GM12864 (cell line): Measurements from ENCODE around the gene ZYG11A.
"Not testable (repeated sequence)": the region's sequence is repeated elsewhere in the genome, so short reads cannot be mapped to it uniquely, and the experiment has no call there.

Source experiments
- DNase-seq: peaks from one replicate; pipeline ENCODE4 v3.0.0-alpha.2; 2011; ENCODE audit warnings: low read depth
- H3K4me3 ChIP-seq: 2 replicates; pipeline ENCODE4 v1.5.1; 2011; ENCODE audit warnings: mild to moderate bottlenecking, low read depth, low read length, control low read depth
- TF ChIP-seq, protein P1 (sequence below): IDR thresholded peaks from 2 replicates; pipeline ENCODE4 v1.5.1; 2011; ENCODE audit warnings: low read depth, mild to moderate bottlenecking, moderate library complexity, low read length, control low read depth, inconsistent platforms; ENCODE audit errors: missing control alignments

Gene ZYG11A

DNA sequence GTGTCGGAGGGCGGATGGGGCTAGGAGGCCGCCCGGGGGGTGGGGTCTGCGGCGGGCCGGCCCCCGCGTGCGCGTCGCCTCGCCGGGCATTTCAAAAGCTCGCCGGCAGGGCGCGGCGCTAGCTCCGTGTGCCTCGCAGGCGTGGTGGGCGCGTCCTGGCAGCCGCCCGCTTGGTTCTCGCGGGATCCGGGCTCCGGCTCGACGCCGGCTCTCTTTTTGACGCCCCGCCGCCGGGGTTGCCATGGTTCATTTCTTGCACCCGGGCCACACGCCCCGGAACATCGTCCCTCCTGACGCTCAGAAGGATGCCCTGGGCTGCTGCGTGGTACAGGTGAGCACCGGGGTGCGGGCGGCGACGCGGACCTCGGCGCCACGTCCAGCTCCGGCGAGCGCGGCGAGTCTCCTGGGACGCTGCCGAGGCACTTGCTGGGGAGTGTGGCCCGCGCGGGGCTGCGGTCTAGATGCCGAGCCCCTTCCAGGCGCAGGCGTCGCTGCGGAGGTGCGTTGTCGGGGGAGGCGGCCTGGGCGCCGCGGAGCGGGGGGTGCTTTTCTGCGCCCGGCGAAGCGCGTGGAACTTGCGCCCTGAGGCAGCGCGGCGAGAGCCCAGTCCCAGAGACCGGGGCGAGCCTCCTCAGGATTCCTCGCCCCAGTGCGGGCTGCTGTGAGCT lies at the start of gene ZYG11A:
TSS of gene ZYG11A (plus strand) at position 118 of the 668 bp plus-strand sequence. CDS start at position 242, 124 bp downstream.
- TF ChIP-seq, protein P1, sequence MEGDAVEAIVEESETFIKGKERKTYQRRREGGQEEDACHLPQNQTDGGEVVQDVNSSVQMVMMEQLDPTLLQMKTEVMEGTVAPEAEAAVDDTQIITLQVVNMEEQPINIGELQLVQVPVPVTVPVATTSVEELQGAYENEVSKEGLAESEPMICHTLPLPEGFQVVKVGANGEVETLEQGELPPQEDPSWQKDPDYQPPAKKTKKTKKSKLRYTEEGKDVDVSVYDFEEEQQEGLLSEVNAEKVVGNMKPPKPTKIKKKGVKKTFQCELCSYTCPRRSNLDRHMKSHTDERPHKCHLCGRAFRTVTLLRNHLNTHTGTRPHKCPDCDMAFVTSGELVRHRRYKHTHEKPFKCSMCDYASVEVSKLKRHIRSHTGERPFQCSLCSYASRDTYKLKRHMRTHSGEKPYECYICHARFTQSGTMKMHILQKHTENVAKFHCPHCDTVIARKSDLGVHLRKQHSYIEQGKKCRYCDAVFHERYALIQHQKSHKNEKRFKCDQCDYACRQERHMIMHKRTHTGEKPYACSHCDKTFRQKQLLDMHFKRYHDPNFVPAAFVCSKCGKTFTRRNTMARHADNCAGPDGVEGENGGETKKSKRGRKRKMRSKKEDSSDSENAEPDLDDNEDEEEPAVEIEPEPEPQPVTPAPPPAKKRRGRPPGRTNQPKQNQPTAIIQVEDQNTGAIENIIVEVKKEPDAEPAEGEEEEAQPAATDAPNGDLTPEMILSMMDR, result peak; percentile 43
- peak within 1 kb of the TSS; percentile 88 for H3K4me3 ChIP-seq
- peak; percentile 77 for DNase-seq

DNA sequence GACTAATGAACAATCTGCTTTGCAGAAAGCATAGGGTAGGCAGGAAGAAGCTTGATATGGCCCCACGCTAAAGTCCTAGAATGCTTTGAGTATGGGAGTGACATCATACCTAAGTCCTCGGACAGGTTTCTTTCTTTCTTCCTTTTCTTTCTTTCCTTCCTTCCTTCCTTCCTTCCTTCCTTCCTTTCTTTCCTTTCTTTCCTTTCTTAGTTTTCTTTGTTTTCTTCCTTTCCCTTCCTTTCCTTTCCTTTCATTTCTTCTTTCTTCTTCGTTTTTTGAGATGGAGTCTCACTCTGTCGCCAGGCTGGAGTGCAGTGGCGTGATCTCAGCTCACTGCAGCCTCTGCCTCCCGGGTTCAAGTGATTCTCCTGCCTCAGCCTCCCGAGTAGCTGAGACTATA lies 48.8 kb upstream of the ZYG11A start:
- DNase-seq, H3K4me3 ChIP-seq: not testable (repeated sequence)

DNA sequence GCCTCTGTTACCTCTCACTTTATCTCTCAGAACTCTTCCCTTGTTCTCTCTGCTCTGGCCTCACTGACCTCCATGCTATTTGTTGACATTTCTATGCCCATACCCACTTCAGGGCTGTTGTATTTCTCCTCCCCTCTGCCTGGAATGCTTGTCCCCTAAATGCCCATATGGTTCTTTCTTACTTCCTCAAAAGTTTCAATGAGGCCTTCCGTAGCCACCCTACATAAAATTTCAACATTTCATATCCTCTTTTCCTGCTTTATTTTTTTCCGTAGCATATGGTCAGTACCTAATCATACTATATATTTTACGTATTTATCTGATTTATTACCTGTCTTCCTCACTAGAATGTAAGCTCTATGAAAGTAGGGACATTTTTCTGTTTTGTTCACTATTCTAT lies 47.1 kb upstream of the ZYG11A start:
- TF ChIP-seq, protein P1, result no peak
- no peak overlapping the region for H3K4me3 ChIP-seq
- DNase-seq, result no peak

DNA sequence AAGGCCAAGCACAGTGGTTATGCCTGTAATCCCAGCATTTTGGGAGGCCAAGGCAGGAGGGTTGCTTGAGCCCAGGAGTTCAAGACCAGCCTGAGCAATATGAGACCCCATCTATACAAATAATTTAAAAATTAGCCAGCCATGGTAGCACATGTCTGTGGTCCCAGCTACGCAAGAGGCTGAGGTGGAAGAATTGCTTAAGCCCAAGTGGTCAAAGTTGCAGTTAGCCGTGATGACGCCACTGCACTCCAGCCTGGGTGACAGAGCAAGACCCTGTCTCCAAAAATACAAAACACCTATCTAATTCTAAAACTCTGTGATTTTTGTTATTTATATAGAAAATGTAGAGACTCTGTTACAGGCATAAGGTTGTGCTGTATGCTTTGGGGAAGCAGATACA lies 44.2 kb upstream of the ZYG11A start:
- DNase-seq, result no peak
- no peak overlapping the region for H3K4me3 ChIP-seq
- TF ChIP-seq, protein P1, result no peak

DNA sequence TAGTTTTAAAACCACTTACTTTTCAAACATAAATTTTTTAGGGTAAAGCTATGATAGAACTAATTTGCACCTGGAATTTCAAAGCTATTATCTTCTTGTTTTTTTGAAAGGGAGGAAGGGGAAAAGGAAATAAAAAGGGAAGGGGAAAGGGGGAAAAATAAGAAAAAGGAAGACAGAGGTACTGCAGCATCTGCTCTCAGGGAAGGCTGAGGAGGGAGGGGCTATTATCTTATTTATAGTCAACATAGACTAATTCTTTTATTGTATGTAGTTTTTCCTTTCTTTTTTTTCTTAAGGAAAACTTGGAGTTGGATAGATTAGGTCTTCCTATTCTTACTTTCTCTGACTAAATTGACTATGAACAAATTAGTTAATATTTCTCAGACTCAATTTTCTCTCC lies 41.5 kb upstream of the ZYG11A start:
- TF ChIP-seq, protein P1, result no peak
- DNase-seq, result no peak
- no peak overlapping the region for H3K4me3 ChIP-seq

DNA sequence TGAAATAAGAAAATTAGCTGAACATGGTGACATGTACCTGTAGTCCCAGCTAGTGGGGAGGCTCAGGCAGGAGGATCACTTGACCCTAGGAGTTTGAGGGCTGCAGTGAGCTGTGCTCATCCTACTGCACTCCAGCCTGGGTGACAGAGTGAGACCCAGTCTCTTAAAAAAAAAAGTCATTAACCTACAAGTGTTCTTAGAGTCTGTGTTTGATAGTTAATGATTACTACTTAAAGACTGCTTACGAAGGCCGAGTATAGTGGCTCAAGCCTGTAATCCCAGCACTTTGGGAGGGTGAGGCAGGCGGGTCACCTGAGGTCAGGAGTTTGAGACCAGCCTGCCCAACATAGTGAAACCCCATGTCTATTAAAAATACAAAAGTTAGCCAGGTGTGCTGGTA lies 38.5 kb upstream of the ZYG11A start:
- not testable (repeated sequence) for H3K4me3 ChIP-seq, DNase-seq

DNA sequence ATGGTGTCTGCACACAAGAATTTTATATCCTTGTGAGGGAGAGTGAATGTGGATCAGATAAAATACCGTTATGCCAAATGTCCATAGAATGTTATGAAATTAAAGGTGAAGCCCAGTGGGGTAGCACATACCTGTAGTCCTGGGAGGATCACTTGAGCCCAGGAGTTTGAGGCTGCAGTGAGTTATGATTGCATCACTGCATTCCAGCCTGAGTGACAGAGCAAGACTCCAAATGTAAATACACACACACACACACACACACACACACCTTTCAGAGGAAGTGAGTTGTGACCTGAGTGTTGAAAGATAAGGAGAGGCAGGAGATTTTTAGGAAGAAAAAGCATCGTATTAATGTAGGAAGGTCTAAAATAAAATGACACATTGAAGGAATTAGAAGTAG lies 28.1 kb upstream of the ZYG11A start:
- no peak for DNase-seq
- H3K4me3 ChIP-seq, result no peak overlapping the region
- TF ChIP-seq, protein P1, result no peak

DNA sequence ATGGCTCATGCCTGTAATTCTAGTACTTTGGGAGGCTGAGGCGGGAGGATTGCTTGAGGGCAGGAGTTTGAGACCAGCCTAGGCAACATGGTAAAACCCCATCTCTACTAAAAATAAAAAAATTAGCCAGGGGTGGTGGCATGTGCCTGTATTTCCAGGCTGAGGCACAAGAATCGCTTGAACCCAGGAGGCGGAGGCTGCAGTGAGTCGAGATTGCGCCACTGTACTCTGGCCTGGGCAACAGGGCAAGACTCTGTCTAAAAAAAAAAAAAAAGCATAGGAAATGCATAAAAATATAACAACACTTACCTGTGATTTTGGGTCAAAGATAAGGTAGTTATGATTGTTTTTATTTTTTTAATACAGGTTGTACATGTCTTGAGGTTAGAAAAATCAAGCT lies 21.7 kb upstream of the ZYG11A start:
- DNase-seq, H3K4me3 ChIP-seq: not testable (repeated sequence)

DNA sequence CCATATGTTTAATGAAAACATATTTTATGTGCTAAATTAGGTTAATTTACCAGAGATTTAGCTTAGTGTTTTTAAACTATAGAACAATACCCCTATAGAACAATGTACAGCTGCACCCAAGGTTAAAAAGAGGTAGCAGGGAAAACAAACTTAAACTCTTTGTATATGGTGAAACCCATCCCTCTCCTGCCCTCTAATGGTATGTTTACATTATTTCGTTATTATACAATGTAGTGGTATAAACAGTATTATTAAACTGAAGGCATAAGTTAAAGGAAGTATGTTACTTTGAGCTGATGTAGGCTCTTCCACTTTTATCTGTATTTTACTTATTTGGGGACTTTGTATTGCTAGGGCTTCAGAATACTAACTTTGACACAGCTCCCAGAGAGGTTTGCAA lies 16.7 kb upstream of the ZYG11A start:
- DNase-seq, result no peak

More for the DNA sequence above, 16.7 kb upstream of the ZYG11A start:
- TF ChIP-seq, protein P1, result peak; percentile 16
- no peak overlapping the region for H3K4me3 ChIP-seq
